EH (cell line): ENCODE results near the gene TNFSF4.

Experiments used
- DNase-seq: peaks from one replicate; pipeline ENCODE4 v3.0.0-alpha.2; 2015; ENCODE audit warnings: low read depth

TNFSF4 gene

DNA sequence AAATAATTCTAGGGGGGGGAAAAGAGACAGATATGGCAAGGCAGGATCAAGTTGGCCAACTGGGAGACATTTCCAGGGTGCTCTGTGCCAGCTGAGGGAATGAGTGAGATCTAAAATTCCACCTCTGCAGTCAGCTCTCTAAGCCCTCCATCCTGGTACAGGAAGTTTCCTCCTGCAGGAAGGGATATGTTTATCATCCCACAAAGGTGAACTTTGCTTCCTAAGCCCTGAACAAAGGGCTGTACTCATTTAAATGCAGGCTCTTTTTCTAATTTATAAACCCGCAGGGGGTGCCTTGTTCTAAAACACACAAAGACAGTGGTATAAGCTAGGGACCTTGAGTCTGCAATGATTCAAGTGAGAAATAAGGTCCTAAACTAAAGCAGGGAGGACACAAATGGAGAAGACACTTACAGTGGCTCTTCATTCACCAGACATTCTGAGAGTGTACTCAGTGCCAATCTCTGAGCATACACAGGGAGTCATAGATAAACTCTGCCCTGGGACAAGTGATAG, 3.6 kb upstream of the TNFSF4 start:
- no peak for DNase-seq

DNA sequence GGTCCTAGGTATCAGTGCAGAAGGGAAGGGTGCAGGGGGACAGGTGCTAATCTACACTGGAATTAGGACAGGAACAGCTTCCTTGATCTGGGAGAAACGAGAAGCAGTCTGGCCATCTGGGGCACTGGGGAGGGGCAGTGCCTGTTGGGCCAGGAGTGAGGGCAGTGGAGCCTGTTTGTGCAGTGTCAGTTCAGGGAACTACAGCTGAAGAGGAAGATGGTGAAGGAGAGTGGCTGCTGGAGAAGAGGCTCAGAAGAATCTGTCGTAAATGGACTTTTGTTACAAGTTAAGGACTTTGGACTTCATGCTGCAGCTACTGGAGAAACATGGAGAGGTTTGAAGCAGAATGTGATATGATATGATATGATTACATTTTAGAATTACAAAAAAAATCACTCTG, 3.2 kb upstream of the TNFSF4 start:
- no peak for DNase-seq

DNA sequence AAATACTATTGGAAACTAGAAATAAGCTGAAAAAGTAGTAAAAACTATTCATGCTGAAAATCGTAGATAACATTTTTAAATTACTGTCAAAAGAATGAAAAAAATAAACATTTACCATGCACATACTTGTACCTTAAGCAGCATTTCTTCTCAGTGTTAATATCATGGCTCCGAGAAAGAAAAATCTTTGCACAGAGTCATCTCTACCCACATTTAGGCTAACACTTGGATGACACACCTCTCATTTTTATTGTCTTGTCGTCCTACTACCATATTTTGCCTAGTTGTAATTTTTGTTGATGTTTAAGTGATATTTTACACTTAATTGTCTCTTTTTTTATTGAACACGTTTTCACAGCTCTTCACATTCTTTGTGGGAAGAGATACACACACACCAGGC, 1.7 kb upstream of the TNFSF4 start:
- DNase-seq, result no peak

DNA sequence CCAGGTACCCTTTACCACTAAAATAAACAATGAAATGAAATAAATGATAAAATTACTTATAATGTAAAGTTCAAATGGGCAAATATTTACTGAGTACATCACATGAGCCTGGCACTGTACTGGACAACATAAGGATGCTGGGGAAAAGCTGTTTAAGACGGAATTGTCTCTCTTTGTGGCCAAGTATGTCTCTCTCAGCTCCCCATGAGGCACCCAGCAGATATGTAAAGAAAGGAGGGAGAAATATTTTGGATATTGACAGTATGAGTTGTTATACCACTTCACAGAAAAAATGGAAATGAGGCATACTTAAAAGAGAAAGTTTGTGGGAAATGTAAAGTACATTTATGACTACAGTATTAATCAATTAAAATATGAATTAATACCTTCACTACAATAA, 1.0 kb upstream of the TNFSF4 start:
- peak; percentile 46 for DNase-seq

DNA sequence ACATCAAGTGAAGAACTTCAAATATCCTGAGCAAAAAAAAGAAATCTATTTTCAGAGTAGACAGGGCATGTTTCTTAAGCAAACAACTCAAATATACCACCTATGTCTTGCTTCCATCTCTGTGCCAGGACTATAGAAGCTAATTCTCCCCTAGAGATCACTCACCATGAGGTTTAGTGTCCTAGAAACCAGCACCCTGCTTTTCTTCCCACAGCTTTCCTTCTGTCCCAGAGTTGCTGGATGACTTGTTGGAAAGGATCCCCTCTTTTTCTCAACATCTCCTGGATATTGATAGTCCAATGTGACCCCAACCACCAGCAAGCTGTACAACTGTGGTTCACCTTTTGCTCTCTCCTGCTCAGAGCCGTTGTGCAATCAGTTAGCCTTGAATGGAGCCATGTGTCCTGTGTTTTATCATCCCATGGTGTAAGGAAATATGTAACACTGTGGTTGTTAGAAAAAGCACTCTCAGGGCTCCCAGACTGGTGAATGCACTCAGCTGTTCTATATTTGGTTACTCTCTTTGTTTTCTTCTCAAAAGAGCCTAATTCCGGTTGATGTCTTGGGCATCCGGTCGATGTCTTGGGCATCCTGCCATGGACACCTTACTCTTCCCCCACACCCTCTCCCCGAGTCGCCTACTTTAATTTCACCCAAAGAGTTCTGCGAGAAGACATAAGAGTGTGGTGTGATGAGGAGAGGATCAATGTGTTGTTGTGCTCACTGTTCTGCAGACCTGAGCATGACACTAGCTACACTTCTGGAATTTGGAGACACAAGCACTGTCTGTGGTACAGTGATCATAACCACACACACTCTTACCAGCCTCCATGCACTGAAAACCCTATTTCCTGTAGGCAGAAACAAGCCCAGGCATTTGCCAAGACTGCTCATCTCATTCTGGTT, 1.7 kb downstream of the TNFSF4 start:
- DNase-seq, result peak; percentile 71

DNA sequence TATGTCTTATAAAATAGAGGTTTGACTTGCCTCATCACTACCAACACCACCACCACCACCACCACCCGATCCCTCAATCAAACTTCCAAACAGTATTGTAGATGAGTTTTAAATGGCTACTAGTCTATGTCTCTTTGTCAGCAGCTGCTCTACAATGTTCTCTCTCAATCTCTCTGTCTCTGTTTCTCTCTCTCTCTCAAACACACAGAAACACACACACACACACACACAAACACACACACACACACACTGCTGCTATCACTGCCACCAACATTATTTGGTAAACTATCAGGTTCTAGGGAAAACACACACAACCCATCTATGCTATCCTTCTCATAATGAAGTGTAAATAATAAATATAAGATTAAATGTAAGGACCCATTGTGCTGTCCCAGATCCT, 2.4 kb downstream of the TNFSF4 start:
- DNase-seq, result no peak

DNA sequence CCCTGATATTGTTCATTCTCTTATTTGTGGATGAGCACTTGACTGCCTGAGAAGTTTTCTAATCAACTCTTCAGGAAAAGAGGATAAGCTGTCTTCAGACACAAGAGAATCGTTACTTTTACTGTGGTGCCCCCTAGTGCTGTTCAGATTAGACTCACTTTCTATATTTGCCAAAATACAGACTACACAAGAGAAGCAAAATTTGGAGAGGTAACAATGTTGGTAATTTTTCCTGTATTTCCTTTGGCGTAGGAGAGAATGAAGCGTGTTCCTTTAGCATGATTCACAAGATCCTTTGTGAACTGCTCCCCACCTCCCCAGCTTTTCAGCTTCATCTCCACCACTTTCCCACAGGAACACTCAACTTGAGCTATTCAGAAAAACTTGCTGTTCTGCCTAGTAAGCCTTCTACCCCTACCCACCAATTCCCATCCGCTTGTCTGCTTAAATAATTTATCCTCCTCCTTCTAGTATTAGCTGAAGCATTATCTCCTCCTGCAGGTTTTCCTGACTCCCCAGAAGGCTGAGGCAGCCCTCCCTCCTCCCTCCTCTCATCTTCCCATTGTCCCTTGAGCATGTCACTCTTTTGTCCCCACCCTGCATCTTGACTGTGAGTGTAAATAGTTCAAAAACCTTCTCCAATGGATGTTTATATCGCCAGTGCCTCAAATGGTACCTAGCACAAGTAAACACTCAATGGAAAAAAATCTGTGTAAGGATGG, 4.5 kb downstream of the TNFSF4 start:
- peak; percentile 94 for DNase-seq

DNA sequence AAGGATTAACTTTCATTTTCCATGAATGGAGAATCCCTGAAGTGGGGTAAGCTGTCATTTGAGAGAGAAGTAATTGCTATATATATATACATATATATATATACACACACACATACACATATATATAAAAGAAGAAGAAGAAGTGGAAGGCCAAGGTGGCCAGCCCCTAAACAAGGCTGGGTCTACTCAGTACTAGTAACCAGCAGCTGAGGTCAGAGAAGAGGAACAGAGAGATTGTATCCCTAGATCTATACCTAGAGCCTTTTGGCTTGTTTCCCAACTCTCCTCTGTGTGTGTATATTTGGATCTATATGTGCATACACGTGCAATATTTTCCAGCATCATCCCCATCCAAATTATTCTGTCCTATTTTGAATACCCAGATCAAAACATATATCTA, 5.2 kb downstream of the TNFSF4 start:
- no peak for DNase-seq

DNA sequence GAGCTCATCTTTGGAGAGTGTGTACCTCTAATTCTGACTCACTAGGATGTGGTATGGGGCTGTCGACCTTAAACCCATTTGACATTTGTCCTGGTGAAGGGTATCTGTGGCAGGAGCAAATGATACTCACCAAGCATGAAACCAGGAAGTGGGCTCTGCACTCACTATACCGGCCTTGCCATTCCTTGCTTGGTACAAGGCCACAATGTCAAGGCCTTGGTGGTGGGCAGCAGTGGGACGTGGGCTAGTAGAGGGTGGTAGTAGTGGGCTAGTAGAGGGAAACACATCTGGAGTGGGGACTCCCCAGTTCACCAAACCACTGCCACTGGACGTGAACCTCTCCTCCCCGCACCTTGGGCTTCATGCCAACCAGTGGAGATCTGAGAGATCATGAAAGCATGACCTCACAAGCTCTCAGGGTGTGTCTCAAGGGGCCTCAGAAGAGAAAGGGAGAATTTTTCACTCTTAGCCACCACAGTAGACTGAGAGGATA, 11.5 kb downstream of the TNFSF4 start:
- no peak for DNase-seq

DNA sequence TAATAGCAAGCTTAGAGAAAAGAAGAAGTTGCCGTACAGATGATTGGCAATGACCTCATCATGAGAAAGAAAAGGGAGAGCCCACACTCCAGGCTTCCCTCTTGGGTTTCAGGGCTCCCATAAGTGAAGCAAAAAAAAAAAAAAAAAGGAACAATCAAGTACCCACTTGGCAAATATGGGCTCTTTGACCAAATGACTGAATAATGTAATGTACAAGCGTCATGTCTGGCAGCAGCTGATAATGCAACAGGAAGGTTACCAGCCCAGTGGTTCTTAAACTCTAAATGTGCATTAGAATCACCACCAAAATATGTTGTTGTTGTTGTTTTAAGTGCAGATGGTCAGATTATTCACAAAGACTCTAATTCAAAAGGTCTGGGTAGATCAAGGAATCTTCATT, 13.5 kb downstream of the TNFSF4 start:
- DNase-seq, result peak; percentile 92

DNA sequence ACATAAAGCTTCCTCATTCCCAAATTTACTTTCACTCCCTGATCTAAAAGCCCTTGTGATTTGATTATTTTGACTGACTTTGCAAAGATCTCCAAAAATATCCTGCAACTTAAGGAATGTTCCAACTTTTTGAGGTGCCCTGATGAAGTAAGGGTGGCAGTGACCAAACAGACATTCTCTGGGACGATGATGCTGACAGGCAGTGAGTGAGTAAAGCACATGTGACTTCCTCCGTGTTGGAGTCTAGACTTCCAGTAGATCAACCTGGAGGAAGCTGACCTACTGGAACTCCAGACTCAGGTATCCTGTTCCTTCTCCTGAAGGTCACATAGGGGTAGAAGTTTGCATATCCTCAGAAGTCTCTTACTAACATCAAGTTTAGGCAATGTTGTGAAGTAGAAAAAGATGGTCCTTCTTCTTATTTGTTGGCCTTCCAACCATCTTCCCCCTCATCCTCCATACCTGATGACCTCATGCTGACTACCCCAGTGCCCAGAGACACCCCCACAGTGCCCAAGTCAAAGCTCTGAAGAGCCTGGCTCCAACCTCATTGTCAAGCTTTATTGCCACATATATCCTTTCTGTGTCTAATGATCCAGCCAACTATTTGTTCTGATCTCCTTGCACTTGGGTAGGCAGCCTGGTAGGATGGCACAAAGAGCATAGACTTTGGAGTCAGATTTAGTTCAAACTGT, 16.0 kb downstream of the TNFSF4 start:
- DNase-seq, result peak; percentile 35

DNA sequence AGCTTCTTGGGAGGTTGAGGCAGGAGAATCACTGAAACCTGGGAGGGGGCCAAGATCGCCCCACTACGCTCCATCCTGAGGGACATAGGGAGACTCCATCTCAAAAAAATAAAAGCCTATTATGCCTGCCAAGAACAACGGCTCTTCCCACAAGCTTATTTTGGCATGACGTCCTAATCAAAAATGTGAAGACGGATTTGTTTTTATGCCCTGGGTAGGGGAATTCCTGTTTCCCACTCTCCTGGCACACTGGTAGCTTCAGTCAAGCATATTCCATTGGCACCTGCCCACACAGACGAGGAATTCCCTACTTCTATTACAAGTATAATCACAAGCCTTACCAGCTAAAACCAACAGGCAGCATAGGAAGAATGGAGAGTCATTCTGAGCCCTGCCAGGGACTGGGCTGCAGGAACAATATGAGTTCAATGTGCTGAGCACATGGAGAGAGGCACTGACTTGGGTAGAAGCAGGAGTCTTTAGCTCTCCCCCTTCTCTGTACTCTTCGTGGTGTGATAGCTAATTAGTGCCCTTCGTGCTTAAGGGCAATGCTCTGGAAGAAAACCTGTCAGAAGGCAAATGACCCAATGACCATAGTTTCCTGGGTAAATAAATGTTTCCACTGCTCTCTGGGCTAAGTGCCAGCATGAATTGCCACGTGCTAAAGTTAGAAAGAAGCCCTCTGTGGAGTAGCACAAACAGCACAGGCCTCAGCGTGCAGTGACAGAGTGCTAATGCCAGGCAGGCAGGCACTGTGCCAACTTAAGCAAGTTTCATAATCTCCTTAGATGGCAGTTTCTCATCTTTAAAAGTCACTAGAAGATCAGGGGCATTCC, 16.8 kb downstream of the TNFSF4 start:
- DNase-seq, result peak; percentile 91

DNA sequence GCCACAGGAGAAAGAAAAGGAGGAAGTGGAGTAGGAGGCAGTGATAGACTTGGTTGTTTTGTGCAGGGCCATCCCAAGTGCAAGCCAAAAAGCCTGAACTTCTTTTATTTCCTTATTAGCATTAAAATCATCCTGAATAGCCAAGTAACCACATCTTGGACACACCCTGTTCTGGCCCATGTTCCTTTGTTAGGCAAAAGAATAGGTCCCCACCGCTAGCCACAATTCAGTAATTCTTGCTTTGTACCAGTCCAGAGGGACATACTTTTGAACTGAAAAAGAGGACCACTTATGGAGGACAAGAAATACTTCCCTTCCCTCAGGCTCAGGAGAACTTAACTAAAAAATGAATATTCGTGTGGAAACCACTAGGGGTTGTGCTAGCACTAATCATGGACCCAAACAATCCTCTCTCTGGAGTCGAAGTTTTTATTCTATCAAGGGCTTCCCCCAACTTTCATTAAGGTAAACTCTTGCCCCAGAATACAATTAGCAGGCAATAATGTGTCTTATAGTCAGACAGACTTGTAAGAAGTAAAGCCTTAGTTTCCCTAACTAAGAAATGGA, 19.4 kb downstream of the TNFSF4 start:
- no peak for DNase-seq

DNA sequence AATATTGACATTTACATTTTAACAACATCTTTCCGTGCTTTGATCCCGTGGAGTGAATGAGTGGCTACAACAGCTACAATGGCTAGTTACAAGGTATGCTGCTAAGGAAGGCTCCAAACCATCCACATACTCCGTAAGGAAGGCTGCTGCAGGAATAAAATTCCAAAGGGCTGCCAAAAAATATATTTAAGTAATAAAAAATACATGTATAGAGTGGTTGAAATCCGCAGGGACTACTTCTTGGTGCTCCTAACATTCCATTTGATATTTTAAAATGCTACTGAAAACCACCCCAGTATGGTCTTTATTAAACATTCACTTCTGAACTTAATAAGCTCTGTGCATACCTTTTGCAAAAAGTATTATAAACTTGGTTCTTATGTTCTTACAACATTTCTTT, 25.3 kb downstream of the TNFSF4 start:
- DNase-seq, result no peak

DNA sequence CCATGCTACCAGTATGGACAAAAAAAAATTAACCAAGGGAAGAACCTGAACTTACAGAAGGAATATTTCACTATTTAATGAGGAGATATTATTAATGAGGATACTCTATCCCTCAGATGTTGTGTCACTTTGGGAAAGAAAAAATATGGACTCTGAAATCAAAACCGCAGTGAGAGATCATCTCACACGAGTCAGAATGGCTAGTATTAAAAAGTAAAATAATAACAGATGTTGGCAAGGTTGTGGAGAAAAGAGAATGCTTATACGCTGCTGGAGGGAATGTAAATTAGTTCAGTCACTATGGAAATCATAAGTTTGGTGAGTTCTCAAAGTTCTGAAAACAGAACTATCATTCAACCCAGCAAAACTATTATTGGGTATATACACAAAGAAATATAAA, 30.9 kb downstream of the TNFSF4 start:
- DNase-seq, result no peak

DNA sequence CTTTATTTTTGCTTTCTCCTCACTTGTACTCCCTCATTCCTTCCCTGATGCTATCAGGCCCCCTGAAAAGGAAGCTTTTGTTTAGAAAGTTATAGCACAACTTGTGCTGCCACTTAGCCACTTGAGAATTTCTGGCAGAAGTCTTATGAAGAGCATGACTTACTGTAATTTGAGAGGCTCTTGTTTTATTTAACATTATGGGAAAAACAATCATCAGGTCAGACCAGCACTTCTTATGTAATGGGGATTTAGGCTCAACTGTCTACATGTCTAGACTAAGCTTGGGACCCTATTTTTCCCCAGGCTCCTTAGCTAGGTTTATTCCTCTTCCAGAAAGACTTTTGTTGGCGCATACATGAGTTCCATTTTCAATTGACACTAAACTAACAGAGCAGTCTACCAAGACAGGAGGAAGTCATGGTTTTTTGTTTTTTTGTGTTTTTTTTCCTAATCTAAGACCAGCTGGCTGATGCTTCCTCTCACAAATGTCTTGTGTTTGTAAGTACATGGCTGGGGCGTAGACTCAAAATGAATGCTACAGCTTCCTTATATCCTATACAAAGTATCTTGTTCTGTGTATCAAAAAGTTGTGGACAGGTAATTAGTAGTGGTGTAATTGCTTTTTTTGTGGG, 31.5 kb downstream of the TNFSF4 start:
- peak; percentile 62 for DNase-seq

DNA sequence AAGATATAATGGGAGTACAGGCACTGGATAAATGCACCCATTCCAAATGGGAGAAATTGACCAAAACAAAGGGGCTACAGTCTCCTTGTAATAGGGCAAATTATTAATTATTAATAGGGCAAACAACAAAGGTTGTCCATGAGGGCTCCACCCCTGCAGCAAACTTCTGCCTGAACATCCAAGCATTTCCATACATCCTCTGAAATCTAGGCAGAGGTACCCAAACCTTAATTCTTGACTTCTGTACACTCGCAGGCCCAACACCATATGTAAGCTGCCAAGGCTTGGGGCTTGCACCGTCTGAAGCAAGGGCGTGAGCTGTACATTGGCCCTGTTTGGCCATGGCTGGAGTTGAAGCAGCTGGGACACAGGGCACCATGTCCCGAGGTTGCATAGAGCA, 33.7 kb downstream of the TNFSF4 start:
- DNase-seq, result no peak

DNA sequence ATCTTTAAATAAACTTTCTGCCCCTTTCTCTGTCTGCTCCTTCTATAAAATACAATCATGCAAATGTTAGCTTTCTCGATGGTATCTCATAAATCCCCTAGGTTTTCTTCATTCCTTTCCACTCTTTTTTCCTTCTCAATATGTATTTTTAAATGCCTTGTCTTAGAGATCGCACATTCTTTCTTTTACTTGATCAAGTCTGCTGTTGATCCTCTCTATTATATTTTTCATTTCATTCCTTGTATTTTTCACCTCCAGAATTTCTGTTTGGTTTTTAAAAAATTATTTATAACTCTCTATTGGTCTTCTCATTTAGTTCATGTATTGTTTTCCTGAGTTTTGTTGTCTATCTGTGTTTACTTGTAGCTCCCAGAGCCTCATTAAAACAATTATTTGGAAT, 36.0 kb downstream of the TNFSF4 start:
- no peak for DNase-seq

DNA sequence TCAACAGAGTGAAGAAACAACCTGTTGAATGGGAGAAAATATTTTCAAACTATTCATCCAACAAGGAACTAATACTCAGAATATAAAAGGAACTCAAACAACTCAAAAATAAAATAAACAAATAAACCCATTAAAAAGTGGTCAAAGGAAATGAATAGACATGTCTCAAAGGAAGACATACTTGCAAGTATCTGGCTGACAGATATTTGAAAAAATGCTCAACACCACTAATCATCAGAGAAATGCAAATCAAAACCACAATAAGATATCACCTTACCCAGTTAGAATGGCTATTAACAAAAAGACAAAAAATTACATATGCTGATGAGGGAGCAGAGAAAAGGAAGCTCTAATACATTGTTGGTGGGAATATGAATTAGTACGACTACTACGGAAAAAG, 38.2 kb downstream of the TNFSF4 start:
- peak; percentile 37 for DNase-seq

DNA sequence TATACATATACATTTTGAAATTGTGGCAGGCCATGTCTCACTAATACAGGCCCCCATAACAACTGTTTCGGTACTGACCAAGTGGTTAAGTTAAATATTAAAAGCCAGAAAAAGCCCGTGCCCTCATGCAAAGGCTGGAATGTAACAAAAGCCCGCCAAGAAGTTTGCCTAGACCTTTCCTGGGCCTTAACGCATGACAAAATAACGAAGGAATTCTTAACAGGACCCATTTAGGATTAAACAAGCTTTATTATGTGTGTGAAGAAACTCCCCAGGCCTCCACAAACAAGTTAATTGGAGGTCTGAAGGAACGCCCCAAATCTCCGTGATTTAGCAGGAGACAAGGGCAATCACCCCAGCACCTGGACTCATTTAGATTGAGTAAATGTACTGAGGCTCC, 42.4 kb downstream of the TNFSF4 start:
- DNase-seq, result peak; percentile 4

DNA sequence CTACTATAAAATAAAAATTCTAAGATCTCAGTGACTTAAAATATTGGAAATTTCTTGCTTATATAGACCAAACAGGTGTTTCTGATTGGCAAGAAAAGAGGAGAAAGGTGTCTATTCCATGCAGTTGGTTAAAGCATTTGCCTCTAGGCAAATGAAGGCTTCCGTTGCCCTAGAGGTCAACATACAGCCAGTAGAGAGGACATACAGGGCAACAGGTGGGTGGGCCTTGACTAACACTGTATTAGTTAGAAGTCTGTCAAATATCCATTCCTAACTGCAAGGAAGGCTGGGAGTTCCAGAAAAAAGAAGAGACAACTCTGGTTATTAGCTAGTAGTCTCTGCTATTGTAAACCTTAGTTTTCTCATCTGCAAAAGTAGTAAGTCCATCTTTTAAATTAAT, 43.0 kb downstream of the TNFSF4 start:
- DNase-seq, result no peak
